DND-41 (cell line): ENCODE data around the gene POR.

Experiments used
- ATAC-seq: fragments of 200-7000 bp; cut with Tn5 transposase; 3 replicates; pipeline ENCODE4 v1.9.1; 2021; ENCODE audit warnings: low read depth; ENCODE audit not compliant: insufficient read depth
- DNase-seq: peaks from one replicate; pipeline ENCODE4 v3.0.0-alpha.2; 2020
- H2AFZ ChIP-seq: 2 replicates; pipeline ENCODE4 v1.6.0; 2012; ENCODE audit warnings: low read depth, low read length
- H3K27ac ChIP-seq: 2 replicates; pipeline ENCODE4 v1.5.1; 2012; ENCODE audit warnings: low read length, inconsistent platforms
- H3K27me3 ChIP-seq: fragments of 200-600 bp; sonication (generic); 2 replicates; pipeline ENCODE4 v1.6.0; 2012; ENCODE audit warnings: low read length, mild to moderate bottlenecking, inconsistent platforms; ENCODE audit not compliant: insufficient read depth, poor library complexity
- H3K36me3 ChIP-seq: 2 replicates; pipeline ENCODE4 v1.5.1; 2012; ENCODE audit warnings: low read length, inconsistent platforms; ENCODE audit not compliant: insufficient read depth
- H3K4me1 ChIP-seq: 2 replicates; pipeline ENCODE4 v1.5.1; 2012; ENCODE audit warnings: mild to moderate bottlenecking, low read length; ENCODE audit not compliant: insufficient read depth
- H3K4me2 ChIP-seq: 2 replicates; pipeline ENCODE4 v1.6.0; 2012; ENCODE audit warnings: mild to moderate bottlenecking, moderate library complexity, low read length, inconsistent platforms; ENCODE audit not compliant: insufficient read depth
- H3K4me3 ChIP-seq, 2 experiments: fragments of 200-600 bp in 1 of 2; shearing (Covaris generic) in 1 of 2; 2 replicates each; pipeline ENCODE4 v1.5.1; 2012 to 2016; ENCODE audit warnings: inconsistent platforms in 2 of 2, low read length in 2 of 2, mild to moderate bottlenecking in 2 of 2, low read depth in 1 of 2, moderate library complexity in 1 of 2
- H3K79me2 ChIP-seq: 2 replicates; pipeline ENCODE4 v1.6.0; 2012; ENCODE audit warnings: low read length, inconsistent platforms; ENCODE audit not compliant: insufficient read depth
- H3K9ac ChIP-seq: 2 replicates; pipeline ENCODE4 v1.6.0; 2012; ENCODE audit warnings: low read depth, mild to moderate bottlenecking, inconsistent platforms, low read length, moderate library complexity
- H3K9me3 ChIP-seq: 2 replicates; pipeline ENCODE4 v1.5.1; 2012; ENCODE audit warnings: low read length, moderate library complexity, mild to moderate bottlenecking, inconsistent platforms; ENCODE audit not compliant: insufficient read depth, severe bottlenecking
- H4K20me1 ChIP-seq: 2 replicates; pipeline ENCODE4 v1.6.0; 2012; ENCODE audit warnings: low read length; ENCODE audit not compliant: insufficient read depth
- CTCF ChIP-seq: IDR thresholded peaks from 2 replicates; pipeline ENCODE4 v1.5.1; 2012; ENCODE audit warnings: borderline replicate concordance, low read length, moderate library complexity, mild to moderate bottlenecking; ENCODE audit not compliant: poor library complexity, severe bottlenecking; ENCODE audit errors: extremely low read depth
- EZH2 ChIP-seq: IDR thresholded peaks from 3 replicates; pipeline ENCODE4 v1.6.1; 2012; ENCODE audit warnings: borderline replicate concordance, low read depth, mild to moderate bottlenecking, moderate library complexity, low read length, inconsistent platforms; ENCODE audit not compliant: severe bottlenecking

POR gene

GRCh38 chr7:75995996-75996395, 81.0 kb downstream of the POR start:
- Histone ChIP-seq H3K4me2 (no peak overlapping the region), H3K36me3 (peaks cover 22% of the 10 kb centered on the region)

GRCh38 chr7:75996476-75996875, 81.5 kb downstream of the POR start:
- TF ChIP-seq EZH2: no peak
- no peak for TF ChIP-seq CTCF
- peaks cover 10% of the 10 kb centered on the region; the same call in 1 of the 2 replicates for H4K20me1 ChIP-seq
- H2AFZ ChIP-seq: no peak overlapping the region
- H3K9me3 ChIP-seq: no peaks in the 10 kb centered on the region
- H3K27ac ChIP-seq: no peak overlapping the region
- no peak overlapping the region for H3K4me2 ChIP-seq
- H3K4me3 ChIP-seq: no peak overlapping the region
- H3K4me1 ChIP-seq: peaks cover 17% of the 10 kb centered on the region
- no peak for DNase-seq
- no peak overlapping the region for H3K9ac ChIP-seq
- H3K79me2 ChIP-seq: no peaks in the 10 kb centered on the region
- no peak for ATAC-seq
- no peaks in the 10 kb centered on the region for H3K27me3 ChIP-seq
- peaks cover 22% of the 10 kb centered on the region for H3K36me3 ChIP-seq

More at GRCh38 chr7:75995996-75996395, 81.0 kb downstream of the POR start:
- H3K9ac ChIP-seq: no peak overlapping the region
- DNase-seq (no peak), ATAC-seq (no peak)
- no peak overlapping the region for H2AFZ ChIP-seq
- peaks cover 17% of the 10 kb centered on the region for H3K4me1 ChIP-seq
- TF ChIP-seq EZH2: no peak
- TF ChIP-seq CTCF: no peak
- H3K9me3 ChIP-seq: no peaks in the 10 kb centered on the region
- H3K4me3 ChIP-seq: no peak overlapping the region
- H3K27me3 ChIP-seq: no peaks in the 10 kb centered on the region
- H3K79me2 ChIP-seq: no peaks in the 10 kb centered on the region
- H3K27ac ChIP-seq: no peak overlapping the region
- peaks cover 9% of the 10 kb centered on the region; the same call in 1 of the 2 replicates for H4K20me1 ChIP-seq

- ATAC-seq: no peak
- Histone ChIP-seq H3K27me3 (no peaks in the 10 kb centered on the region), H4K20me1 (peaks cover 10% of the 10 kb centered on the region; the same call in 1 of the 2 replicates), H3K4me2 (no peak overlapping the region), H3K27ac (no peak overlapping the region), H3K4me3 (no peak overlapping the region), H3K79me2 (no peaks in the 10 kb centered on the region), H2AFZ (no peak overlapping the region), H3K9ac (no peak overlapping the region), H3K4me1 (peaks cover 16% of the 10 kb centered on the region), H3K36me3 (peaks cover 28% of the 10 kb centered on the region), H3K9me3 (no peaks in the 10 kb centered on the region)
- TF ChIP-seq CTCF: no peak
- no peak for TF ChIP-seq EZH2
- DNase-seq: no peak
These were observed 83.1 kb downstream of the POR start for GRCh38 chr7:75998038-75998437.

GRCh38 chr7:76000566-76000965, 85.6 kb downstream of the POR start:
- H4K20me1 ChIP-seq: peaks cover 20% of the 10 kb centered on the region

More at GRCh38 chr7:76000566-76000965, 85.6 kb downstream of the POR start:
- Histone ChIP-seq H3K9ac (no peak overlapping the region), H3K4me2 (no peak overlapping the region), H3K4me3 (no peak overlapping the region), H2AFZ (no peak overlapping the region), H3K4me1 (no peaks in the 10 kb centered on the region), H3K79me2 (no peaks in the 10 kb centered on the region), H3K9me3 (no peaks in the 10 kb centered on the region), H3K27ac (no peak overlapping the region), H3K36me3 (peaks cover 38% of the 10 kb centered on the region), H3K27me3 (no peaks in the 10 kb centered on the region)
- DNase-seq: no peak
- no peak for TF ChIP-seq CTCF
- TF ChIP-seq EZH2: no peak
- ATAC-seq: no peak
